H1 (cell line): ENCODE results near the gene NOP16. TPM values are rescaled to one million over a fixed set of nuclear protein-coding genes. Genes with fewer than 3 reads are reported as not detected.

Experiments used
- CHD7 ChIP-seq: fragments of 300-600 bp; sonication (generic); IDR thresholded peaks from 2 replicates; pipeline ENCODE4 v1.7.1; 2012; ENCODE audit warnings: low read length, moderate library complexity, mild to moderate bottlenecking, inconsistent platforms; ENCODE audit not compliant: insufficient replicate concordance
- KDM5A ChIP-seq: fragments of 200-600 bp; IDR thresholded peaks from 2 replicates; pipeline ENCODE4 v1.7.1; 2012; ENCODE audit warnings: mild to moderate bottlenecking, low read length, inconsistent platforms, mixed read lengths
- RNF2 ChIP-seq: fragments of 200-900, 300-1000 bp; sonication (generic); IDR thresholded peaks from 2 replicates; pipeline ENCODE4 v1.7.1; 2016; ENCODE audit warnings: borderline replicate concordance, low read depth, mild to moderate bottlenecking, antibody characterized with exemption, low read length; ENCODE audit not compliant: poor library complexity, severe bottlenecking; ENCODE audit errors: missing control alignments
- SRF ChIP-seq: IDR thresholded peaks from 2 replicates; pipeline ENCODE4 v1.6.1; 2011; ENCODE audit warnings: mild to moderate bottlenecking, low read depth, low read length, moderate library complexity
- polyA plus RNA-seq, 7 experiments: library from polyadenylated mRNA; depleted of rRNA in 3 of 7; stranded (reverse) in 5 of 7; unstranded in 2 of 7; fragments of >200 nt in 5 of 7; fragments of 200-250 nt in 2 of 7; gene quantifications; 1 replicate in 5 of 7; 2 replicates in 1 of 7; 4 replicates in 1 of 7; pipeline versions ENCODE4 v1.2.1 to v1.2.3, GENCODE V29; 2011 to 2013; ENCODE audit warnings: missing spikeins in 2 of 7, mixed read lengths in 2 of 7
- total RNA-seq: library from RNA; stranded (reverse); fragmentation: NEBNext Ultra II Directional; extraction: Animal tissue kit (Norgen Biotek cat#: 25700); gene quantifications from 2 replicates; pipeline ENCODE4 v1.2.1, GENCODE V29; 2021

Gene NOP16
- total and polyA plus RNA-seq, 2 of the 8 experiments (the other 6 are each of a cell fraction or from before 2014, with no cell fraction given) = 46.9 to 65.2 TPM

GRCh38 chr5:176334031-176334770, 54.2 kb downstream of the NOP16 start (continued):
- TF ChIP-seq CHD7 (no peak), KDM5A (no peak), RNF2 (no peak), SRF (no peak)
